Spleen (tissue), 11 donors: ENCODE measurements around the gene HECW1. TPM values are rescaled to one million over a fixed set of nuclear protein-coding genes. Genes with fewer than 3 reads are reported as not detected.

Experiments used
- DNase-seq: peaks from one replicate; pipeline ENCODE4 v3.0.0-alpha.2; 2020
- H3K27ac ChIP-seq, 8 donors: fragments of 200-600 bp; sonication (generic) in 7 of 8; 1 replicate in 4 of 8; 2 replicates in 4 of 8; pipeline versions ENCODE4 v1.5.0 to v1.8.0; 2016 to 2021; ENCODE audit warnings: inconsistent platforms in 4 of 8, mild to moderate bottlenecking in 4 of 8, moderate library complexity in 1 of 8
- H3K27me3 ChIP-seq, 7 donors: fragments of 200-600 bp; sonication (generic) in 6 of 7; replicated peaks in 1 of 7; 1 replicate in 4 of 7; 2 replicates in 3 of 7; pipeline versions ENCODE4 v1.5.0 to v1.8.0; 2016 to 2021; ENCODE audit warnings: inconsistent platforms in 3 of 7, mild to moderate bottlenecking in 1 of 7
- H3K36me3 ChIP-seq, 6 donors: fragments of 200-600 bp; sonication (generic) in 5 of 6; 1 replicate in 4 of 6; 2 replicates in 2 of 6; pipeline versions ENCODE4 v1.5.0 to v1.8.0; 2016 to 2021; ENCODE audit warnings: inconsistent platforms in 2 of 6
- H3K4me1 ChIP-seq, 6 donors: fragments of 200-600 bp; sonication (generic) in 5 of 6; 1 replicate in 3 of 6; 2 replicates in 3 of 6; pipeline versions ENCODE4 v1.5.0 to v1.8.0; 2016 to 2021; ENCODE audit warnings: inconsistent platforms in 3 of 6
- H3K4me3 ChIP-seq, 8 donors: fragments of 200-600 bp; sonication (generic) in 7 of 8; 1 replicate in 4 of 8; 2 replicates in 4 of 8; pipeline versions ENCODE4 v1.5.0 to v1.8.0; 2016 to 2021; ENCODE audit warnings: inconsistent platforms in 4 of 8, mild to moderate bottlenecking in 4 of 8, moderate library complexity in 2 of 8
- H3K9me3 ChIP-seq, 8 donors: fragments of 200-600 bp; sonication (generic) in 7 of 8; 1 replicate in 4 of 8; 2 replicates in 4 of 8; pipeline versions ENCODE4 v1.5.0 to v1.8.0; 2016 to 2021; ENCODE audit warnings: inconsistent platforms in 4 of 8
- POLR2A ChIP-seq, 3 donors: fragments of 450-650 bp; IDR thresholded peaks; one replicate each; pipeline ENCODE4 v1.5.1; 2017; ENCODE audit warnings: antibody characterized with exemption in 3 of 3, mild to moderate bottlenecking in 1 of 3
- POLR2AphosphoS5 ChIP-seq, 3 donors: sonication (generic); formaldehyde crosslinking; IDR thresholded peaks; one replicate each; pipeline ENCODE4 v1.5.1; 2017; ENCODE audit warnings: antibody characterized with exemption in 3 of 3
- WGBS, 5 donors: extraction: QIAGEN DNeasy Blood & Tissue Kit in 3 of 5; methylation state at CpG; one replicate each; pipeline versions ENCODE4 v1.1.5 to v1.1.7; 2013 to 2018; 5-methylcytosine and 5-hydroxymethylcytosine counted together
- intact Hi-C: fragments of 100-400 bp; cut with DNase I; formaldehyde crosslinking; loops from one replicate; pipeline ENCODE4 v1.15.0; 2023; ENCODE audit warnings: low total_unique reads
- polyA plus RNA-seq, 3 donors: library from polyadenylated mRNA; stranded (reverse); fragments of 200-250 nt; gene quantifications; one replicate each; pipeline ENCODE4 v1.2.1, GENCODE V29; 2013
- total RNA-seq, 7 donors: library from RNA; depleted of rRNA in 3 of 7; stranded (reverse); fragments of >200 nt in 3 of 7; fragmentation: NEBNext Ultra II Directional in 4 of 7; extraction: Animal tissue kit (Norgen Biotek cat#: 25700) in 4 of 7; gene quantifications; one replicate each; pipeline versions ENCODE4 v1.1.0 to v1.2.1, GENCODE V29; 2016 to 2021
- TF ChIP-seq, protein P1 (sequence below), 11 experiments: fragments of 200-600 bp in 7 of 11; fragments of 450-650 bp in 4 of 11; sonication (generic) in 4 of 11; IDR thresholded peaks in 8 of 11; conservative IDR thresholded peaks in 3 of 11; 1 replicate in 7 of 11; 2 replicates in 4 of 11; pipeline versions ENCODE4 v1.4.0 to v1.8.0; 2016 to 2021; ENCODE audit warnings: antibody characterized with exemption in 11 of 11, inconsistent platforms in 4 of 11, mild to moderate bottlenecking in 1 of 11
- donor health status: healthy with polysubstance abuse.
- donor health status: DM: no; HTN: no; CAD: no; lungs with moderate emphysema.
- donor health status: DM: no; HTN: no; CAD: no.
- donor health status: Bipolar disorder and iron deficiency.
- donor health status: healthy.
- donor health status: DM: no; HTN: no; CAD: no.
- donor health status: DM: yes; HTN: yes; CAD: no.

Gene HECW1
- total and polyA plus RNA-seq, 10 donors = 0.03 to 1.5 (median 0.40) TPM; not detected in 1

- intact Hi-C loops = no loop called here
These were observed 465.1 kb downstream of the HECW1 start for GRCh38 chr7:43577485-43577951.

GRCh38 chr7:43582503-43583423, 470.3 kb downstream of the HECW1 start, which contains the start of gene STK17A:
STK17A (plus strand) TSS chr7:43583108; CDS start chr7:43583244, 136 bp downstream.
- peaks cover 19 to 44% (median 38%) of the 10 kb centered on the region in 6 donors for H3K4me1 ChIP-seq
- H3K27ac ChIP-seq = peak within 1 kb of the TSS; percentile 85 to 100 (median 99)
- intact Hi-C loops = loop anchor here (2.0 to 10.0 kb wide), 3 partner anchors 52 to 252 kb away; no protein-coding TSS in a partner anchor
- WGBS, 5 donors = 1 to 7% (median 2%) methylated on average over 6 to 83 of the region's 83 CpGs
- peak within 1 kb of the TSS; percentile 79 to 98 (median 91) for H3K4me3 ChIP-seq
- DNase-seq = peak; percentile 100
- TF ChIP-seq, protein P1, sequence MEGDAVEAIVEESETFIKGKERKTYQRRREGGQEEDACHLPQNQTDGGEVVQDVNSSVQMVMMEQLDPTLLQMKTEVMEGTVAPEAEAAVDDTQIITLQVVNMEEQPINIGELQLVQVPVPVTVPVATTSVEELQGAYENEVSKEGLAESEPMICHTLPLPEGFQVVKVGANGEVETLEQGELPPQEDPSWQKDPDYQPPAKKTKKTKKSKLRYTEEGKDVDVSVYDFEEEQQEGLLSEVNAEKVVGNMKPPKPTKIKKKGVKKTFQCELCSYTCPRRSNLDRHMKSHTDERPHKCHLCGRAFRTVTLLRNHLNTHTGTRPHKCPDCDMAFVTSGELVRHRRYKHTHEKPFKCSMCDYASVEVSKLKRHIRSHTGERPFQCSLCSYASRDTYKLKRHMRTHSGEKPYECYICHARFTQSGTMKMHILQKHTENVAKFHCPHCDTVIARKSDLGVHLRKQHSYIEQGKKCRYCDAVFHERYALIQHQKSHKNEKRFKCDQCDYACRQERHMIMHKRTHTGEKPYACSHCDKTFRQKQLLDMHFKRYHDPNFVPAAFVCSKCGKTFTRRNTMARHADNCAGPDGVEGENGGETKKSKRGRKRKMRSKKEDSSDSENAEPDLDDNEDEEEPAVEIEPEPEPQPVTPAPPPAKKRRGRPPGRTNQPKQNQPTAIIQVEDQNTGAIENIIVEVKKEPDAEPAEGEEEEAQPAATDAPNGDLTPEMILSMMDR (IDR thresholded peaks at IDR 0.05 in 8 of 11, conservative IDR thresholded peaks at IDR 0.05 in 3 of 11) = peak; percentile 97 to 100 (median 100)
- TF ChIP-seq POLR2A (IDR thresholded peaks at IDR 0.05) (peak; percentile 44 to 92 (median 86)), POLR2AphosphoS5 (IDR thresholded peaks at IDR 0.05) (peak; percentile 95 to 97 (median 97))
- no peaks in the 10 kb centered on the region for H3K9me3 ChIP-seq
- peaks cover 0 to 9% (median 0%) of the 10 kb centered on the region in 7 donors for H3K27me3 ChIP-seq
- H3K36me3 ChIP-seq = no peaks in the 10 kb centered on the region

More at GRCh38 chr7:43577485-43577951, 465.1 kb downstream of the HECW1 start:
- Histone ChIP-seq H3K27me3 (peaks cover 0 to 9% (median 0%) of the 10 kb centered on the region in 7 donors), H3K9me3 (no peaks in the 10 kb centered on the region), H3K36me3 (no peaks in the 10 kb centered on the region), H3K4me3 (no peak overlapping the region), H3K27ac (no peak overlapping the region), H3K4me1 (peaks cover 0 to 9% (median 4%) of the 10 kb centered on the region in 6 donors)
- 54 to 67% (median 57%) methylated on average over 6 of the region's 6 CpGs for WGBS, 5 donors
- no peak for DNase-seq
- TF ChIP-seq, protein P1 (IDR thresholded peaks at IDR 0.05 in 8 of 11, conservative IDR thresholded peaks at IDR 0.05 in 3 of 11) = no peak
- TF ChIP-seq POLR2AphosphoS5 (IDR thresholded peaks at IDR 0.05) (no peak), POLR2A (IDR thresholded peaks at IDR 0.05) (no peak)

DNA sequence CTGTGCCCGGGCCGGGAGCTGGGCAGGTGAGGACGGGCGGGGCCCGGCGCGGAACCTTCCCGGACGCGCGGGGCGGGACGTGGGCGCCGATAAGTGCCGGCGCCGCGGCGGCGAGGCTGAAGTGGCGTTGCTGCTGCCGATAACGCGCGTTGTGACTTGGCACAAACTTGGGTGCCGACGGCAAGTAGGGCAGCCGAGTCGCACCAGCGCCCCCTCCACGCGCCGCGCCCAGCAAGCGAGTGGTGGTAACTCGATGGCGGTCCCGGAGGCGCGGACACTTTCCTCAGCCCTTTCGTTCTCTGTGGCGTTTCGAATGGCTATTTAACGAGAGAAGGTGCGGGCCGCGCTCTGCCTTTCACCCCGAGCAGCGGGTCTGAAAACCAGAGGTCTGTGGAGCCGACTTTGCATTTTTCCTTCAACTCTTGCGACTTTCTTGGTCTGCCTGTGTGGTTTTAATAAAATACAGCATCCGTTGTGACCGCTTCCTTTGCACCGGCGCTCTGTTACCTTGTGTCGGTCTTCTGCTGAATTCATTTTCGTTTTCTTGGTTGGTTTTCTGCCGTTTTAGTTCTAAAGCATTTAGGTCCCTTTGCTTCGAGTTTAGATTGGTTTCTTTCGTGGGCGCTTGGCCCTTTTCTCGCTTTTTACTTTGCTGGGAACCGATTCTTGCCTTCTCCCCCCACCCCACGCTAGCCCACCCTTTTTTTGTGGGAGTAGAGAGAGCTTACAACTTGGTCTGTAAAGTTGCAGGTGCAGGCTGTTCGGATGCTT, 471.2 kb downstream of the HECW1 start:
- peaks cover 28 to 52% (median 47%) of the 10 kb centered on the region in 6 donors for H3K4me1 ChIP-seq
- TF ChIP-seq POLR2A (IDR thresholded peaks at IDR 0.05) (peak in 1 of 3 donors; percentile 28), POLR2AphosphoS5 (IDR thresholded peaks at IDR 0.05) (peak; percentile 37 to 75 (median 75))
- TF ChIP-seq, protein P1 (IDR thresholded peaks at IDR 0.05 in 8 of 11, conservative IDR thresholded peaks at IDR 0.05 in 3 of 11) = peak in 1 of 11 experiments; percentile 21
- intact Hi-C loops = loop anchor here (2.0 to 10.0 kb wide), 3 partner anchors 51 to 251 kb away; no protein-coding TSS in a partner anchor
- no peaks in the 10 kb centered on the region for H3K9me3 ChIP-seq
- WGBS, 5 donors = 0 to 1% (median 1%) methylated on average over 34 to 66 of the region's 66 CpGs
- H3K4me3 ChIP-seq = peak overlapping the region; percentile 79 to 98 (median 91)
- peak overlapping the region; percentile 85 to 100 (median 99) for H3K27ac ChIP-seq
- peaks cover 0 to 9% (median 0%) of the 10 kb centered on the region in 7 donors for H3K27me3 ChIP-seq
- DNase-seq = peak; percentile 95
- H3K36me3 ChIP-seq = no peaks in the 10 kb centered on the region
